Measurements from ENCODE around the gene UNC5A. TPM values are rescaled to one million over a fixed set of nuclear protein-coding genes. Genes with fewer than 3 reads are reported as not detected.
A peak's percentile ranks its signal among the peaks of the same experiment; 100 is the strongest.

Gene UNC5A
- total RNA-seq, 1 experiment from 2014 or later = 0.13 TPM

GRCh38 chr5:176788091-176788490 lies 22.3 kb upstream of the UNC5A start:
- ATAC-seq (no peak), DNase-seq (ENCODE audit: low read depth, low spot score) (no peak)
- H3K27ac ChIP-seq (ENCODE audit: low read length) = no peak overlapping the region
- H3K27me3 ChIP-seq (ENCODE audit: control insufficient read depth, insufficient read depth, low read length) = peaks cover 2% of the 10 kb centered on the region
- no peaks in the 10 kb centered on the region for H3K36me3 ChIP-seq (ENCODE audit: control insufficient read depth, insufficient read depth, low read length)
- in situ Hi-C loops (cut with HindIII; ENCODE audit: low pct_unique_long_range_greater_than_20kb, low sequenced_read_pairs) = no loop called here
- H3K4me3 ChIP-seq (ENCODE audit: low read depth in 2 of 2, low read length in 2 of 2) = no peak overlapping the region
- ChIA-PET POLR2A (no interaction called here), CTCF (no interaction called here)
- TF ChIP-seq SIN3A (IDR thresholded peaks at IDR 0.05; ENCODE audit: borderline replicate concordance, insufficient read depth, low read depth, low read length) (no peak), POLR2AphosphoS5 (IDR thresholded peaks at IDR 0.05; ENCODE audit: low read depth, low read length) (no peak), TCF7L2 (IDR thresholded peaks at IDR 0.05; ENCODE audit: low read depth, low read length) (no peak)
- TF ChIP-seq, protein P1, sequence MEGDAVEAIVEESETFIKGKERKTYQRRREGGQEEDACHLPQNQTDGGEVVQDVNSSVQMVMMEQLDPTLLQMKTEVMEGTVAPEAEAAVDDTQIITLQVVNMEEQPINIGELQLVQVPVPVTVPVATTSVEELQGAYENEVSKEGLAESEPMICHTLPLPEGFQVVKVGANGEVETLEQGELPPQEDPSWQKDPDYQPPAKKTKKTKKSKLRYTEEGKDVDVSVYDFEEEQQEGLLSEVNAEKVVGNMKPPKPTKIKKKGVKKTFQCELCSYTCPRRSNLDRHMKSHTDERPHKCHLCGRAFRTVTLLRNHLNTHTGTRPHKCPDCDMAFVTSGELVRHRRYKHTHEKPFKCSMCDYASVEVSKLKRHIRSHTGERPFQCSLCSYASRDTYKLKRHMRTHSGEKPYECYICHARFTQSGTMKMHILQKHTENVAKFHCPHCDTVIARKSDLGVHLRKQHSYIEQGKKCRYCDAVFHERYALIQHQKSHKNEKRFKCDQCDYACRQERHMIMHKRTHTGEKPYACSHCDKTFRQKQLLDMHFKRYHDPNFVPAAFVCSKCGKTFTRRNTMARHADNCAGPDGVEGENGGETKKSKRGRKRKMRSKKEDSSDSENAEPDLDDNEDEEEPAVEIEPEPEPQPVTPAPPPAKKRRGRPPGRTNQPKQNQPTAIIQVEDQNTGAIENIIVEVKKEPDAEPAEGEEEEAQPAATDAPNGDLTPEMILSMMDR (IDR thresholded peaks at IDR 0.05) = no peak
- TF ChIP-seq, protein P2, sequence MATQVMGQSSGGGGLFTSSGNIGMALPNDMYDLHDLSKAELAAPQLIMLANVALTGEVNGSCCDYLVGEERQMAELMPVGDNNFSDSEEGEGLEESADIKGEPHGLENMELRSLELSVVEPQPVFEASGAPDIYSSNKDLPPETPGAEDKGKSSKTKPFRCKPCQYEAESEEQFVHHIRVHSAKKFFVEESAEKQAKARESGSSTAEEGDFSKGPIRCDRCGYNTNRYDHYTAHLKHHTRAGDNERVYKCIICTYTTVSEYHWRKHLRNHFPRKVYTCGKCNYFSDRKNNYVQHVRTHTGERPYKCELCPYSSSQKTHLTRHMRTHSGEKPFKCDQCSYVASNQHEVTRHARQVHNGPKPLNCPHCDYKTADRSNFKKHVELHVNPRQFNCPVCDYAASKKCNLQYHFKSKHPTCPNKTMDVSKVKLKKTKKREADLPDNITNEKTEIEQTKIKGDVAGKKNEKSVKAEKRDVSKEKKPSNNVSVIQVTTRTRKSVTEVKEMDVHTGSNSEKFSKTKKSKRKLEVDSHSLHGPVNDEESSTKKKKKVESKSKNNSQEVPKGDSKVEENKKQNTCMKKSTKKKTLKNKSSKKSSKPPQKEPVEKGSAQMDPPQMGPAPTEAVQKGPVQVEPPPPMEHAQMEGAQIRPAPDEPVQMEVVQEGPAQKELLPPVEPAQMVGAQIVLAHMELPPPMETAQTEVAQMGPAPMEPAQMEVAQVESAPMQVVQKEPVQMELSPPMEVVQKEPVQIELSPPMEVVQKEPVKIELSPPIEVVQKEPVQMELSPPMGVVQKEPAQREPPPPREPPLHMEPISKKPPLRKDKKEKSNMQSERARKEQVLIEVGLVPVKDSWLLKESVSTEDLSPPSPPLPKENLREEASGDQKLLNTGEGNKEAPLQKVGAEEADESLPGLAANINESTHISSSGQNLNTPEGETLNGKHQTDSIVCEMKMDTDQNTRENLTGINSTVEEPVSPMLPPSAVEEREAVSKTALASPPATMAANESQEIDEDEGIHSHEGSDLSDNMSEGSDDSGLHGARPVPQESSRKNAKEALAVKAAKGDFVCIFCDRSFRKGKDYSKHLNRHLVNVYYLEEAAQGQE (IDR thresholded peaks at IDR 0.05; ENCODE audit: insufficient read depth in 1 of 2, low read depth in 2 of 2, low read length in 1 of 2) = no peak
- no TSS peak for BruUV-seq (replicated peaks)
- H3K9me3 ChIP-seq (ENCODE audit: control insufficient read depth, insufficient read depth, low read depth, low read length) = no peaks in the 10 kb centered on the region
- no peaks in the 10 kb centered on the region; the same call in 1 of the 2 replicates for H3K4me1 ChIP-seq (ENCODE audit: control insufficient read depth, insufficient read depth, low read length)
- intact Hi-C loops (cut with micrococcal nuclease; ENCODE audit: unreplicated experiment) = no loop called here

DNA sequence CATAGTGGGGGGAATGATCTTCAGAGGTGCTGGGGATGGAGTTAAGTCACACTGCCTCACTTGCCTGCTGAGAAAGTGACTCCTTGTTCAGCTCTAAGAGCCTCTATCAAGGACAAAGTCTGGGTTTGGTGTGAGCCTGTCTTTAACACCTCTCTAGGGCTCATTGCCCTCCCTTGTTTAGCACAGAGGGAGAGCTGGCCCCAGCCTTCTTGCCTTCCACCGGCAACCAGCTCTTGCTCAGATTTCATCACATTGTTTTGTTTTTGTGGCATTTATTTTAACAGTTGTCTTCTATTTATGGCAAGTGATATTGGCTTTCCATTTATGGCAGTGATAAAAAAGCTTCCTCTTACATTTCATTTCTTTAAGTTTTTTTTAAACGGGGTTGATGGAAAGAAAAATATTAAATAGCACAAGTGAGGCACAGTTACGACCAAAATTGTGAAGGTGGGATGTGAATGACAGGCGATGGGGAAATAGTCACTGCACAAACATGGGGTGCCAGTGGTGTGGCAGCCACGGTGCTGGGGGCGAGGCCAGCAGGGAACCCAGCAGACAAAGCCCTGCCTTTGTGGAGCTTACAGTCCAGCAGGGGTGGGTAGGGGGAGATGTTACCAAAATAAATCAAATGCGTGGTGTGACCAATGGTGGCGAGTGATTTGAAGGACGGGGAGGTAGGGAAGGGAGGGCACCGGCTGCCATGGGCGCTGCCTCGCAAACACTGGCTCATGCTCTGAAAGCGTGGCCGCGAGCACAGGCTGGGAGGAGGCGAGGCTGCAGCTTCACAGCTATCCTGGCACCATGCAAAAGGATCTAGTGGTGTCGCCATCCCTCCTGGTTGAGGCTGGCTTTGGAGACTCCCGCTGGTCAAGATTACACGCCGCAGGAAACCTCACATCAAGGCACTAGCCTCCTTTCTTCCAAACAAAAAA lies 21.2 kb upstream of the UNC5A start:
- intact Hi-C loops (cut with micrococcal nuclease; ENCODE audit: unreplicated experiment) = no loop called here
- no TSS peak for BruUV-seq (replicated peaks)
- no peaks in the 10 kb centered on the region; the same call in 1 of the 2 replicates for H3K4me1 ChIP-seq (ENCODE audit: control insufficient read depth, insufficient read depth, low read length)
- in situ Hi-C loops (cut with HindIII; ENCODE audit: low pct_unique_long_range_greater_than_20kb, low sequenced_read_pairs) = no loop called here
- no peaks in the 10 kb centered on the region for H3K9me3 ChIP-seq (ENCODE audit: control insufficient read depth, insufficient read depth, low read depth, low read length)
- H3K27me3 ChIP-seq (ENCODE audit: control insufficient read depth, insufficient read depth, low read length) = peaks cover 7% of the 10 kb centered on the region
- ATAC-seq (peak; percentile 47; the same call in 1 of the 2 replicates), DNase-seq (ENCODE audit: low read depth, low spot score) (no peak)
- no peak overlapping the region for H3K27ac ChIP-seq (ENCODE audit: low read length)
- ChIA-PET CTCF (interaction anchor here (0.8 kb wide), 1 partner anchor 128 kb away, joined by 9 read pairs; no protein-coding TSS in a partner anchor), POLR2A (no interaction called here)
- H3K36me3 ChIP-seq (ENCODE audit: control insufficient read depth, insufficient read depth, low read length) = no peaks in the 10 kb centered on the region
- H3K4me3 ChIP-seq (ENCODE audit: low read depth in 2 of 2, low read length in 2 of 2) = 0 out of 4 replicates have a peak overlapping the region, but pooled peaks of 1 of the 2 experiments have one; percentile 3
- TF ChIP-seq POLR2AphosphoS5 (IDR thresholded peaks at IDR 0.05; ENCODE audit: low read depth, low read length) (no peak), SIN3A (IDR thresholded peaks at IDR 0.05; ENCODE audit: borderline replicate concordance, insufficient read depth, low read depth, low read length) (no peak), TCF7L2 (IDR thresholded peaks at IDR 0.05; ENCODE audit: low read depth, low read length) (0 out of 2 replicates have a peak, but pooled peaks have one; percentile 36)
